H1 (cell line): ENCODE results near the gene NRDE2. TPM values are rescaled to one million over a fixed set of nuclear protein-coding genes. Genes with fewer than 3 reads are reported as not detected.

ENCODE experiments used
- BRCA1 ChIP-seq: IDR thresholded peaks from 2 replicates; pipeline ENCODE4 v1.6.1; 2012; ENCODE audit warnings: low read depth, low read length, improper control_type of control experiment
- CTBP2 ChIP-seq: IDR thresholded peaks from 2 replicates; pipeline ENCODE4 v1.7.0; 2011; ENCODE audit warnings: borderline replicate concordance, mild to moderate bottlenecking, moderate library complexity, mixed read lengths, low read length; ENCODE audit not compliant: insufficient read depth, insufficient read length
- EGR1 ChIP-seq: IDR thresholded peaks from 2 replicates; pipeline ENCODE4 v1.6.1; 2011; ENCODE audit warnings: low read depth, low read length, borderline replicate concordance
- RNF2 ChIP-seq: fragments of 200-900, 300-1000 bp; sonication (generic); IDR thresholded peaks from 2 replicates; pipeline ENCODE4 v1.7.1; 2016; ENCODE audit warnings: borderline replicate concordance, low read depth, mild to moderate bottlenecking, antibody characterized with exemption, low read length; ENCODE audit not compliant: poor library complexity, severe bottlenecking; ENCODE audit errors: missing control alignments
- SIX5 ChIP-seq: IDR thresholded peaks from 2 replicates; pipeline ENCODE4 v1.6.1; 2011; ENCODE audit warnings: mild to moderate bottlenecking, low read depth, low read length
- TBP ChIP-seq: IDR thresholded peaks from 2 replicates; pipeline ENCODE4 v1.6.1; 2011; ENCODE audit warnings: low read depth, low read length, improper control_type of control experiment
- USF2 ChIP-seq: IDR thresholded peaks from 2 replicates; pipeline ENCODE4 v1.6.1; 2011; ENCODE audit warnings: low read length, improper control_type of control experiment
- ZNF274 ChIP-seq: IDR thresholded peaks from 2 replicates; pipeline ENCODE4 v1.7.0; 2012; ENCODE audit warnings: low read length, borderline replicate concordance; ENCODE audit errors: extremely low read depth
- polyA plus RNA-seq, 7 experiments: library from polyadenylated mRNA; depleted of rRNA in 3 of 7; stranded (reverse) in 5 of 7; unstranded in 2 of 7; fragments of >200 nt in 5 of 7; fragments of 200-250 nt in 2 of 7; gene quantifications; 1 replicate in 5 of 7; 2 replicates in 1 of 7; 4 replicates in 1 of 7; pipeline versions ENCODE4 v1.2.1 to v1.2.3, GENCODE V29; 2011 to 2013; ENCODE audit warnings: missing spikeins in 2 of 7, mixed read lengths in 2 of 7
- total RNA-seq: library from RNA; stranded (reverse); fragmentation: NEBNext Ultra II Directional; extraction: Animal tissue kit (Norgen Biotek cat#: 25700); gene quantifications from 2 replicates; pipeline ENCODE4 v1.2.1, GENCODE V29; 2021
- TF ChIP-seq, protein P1 (sequence below): fragments of 300-600 bp; sonication (generic); IDR thresholded peaks from 2 replicates; pipeline ENCODE4 v1.7.1; 2012; ENCODE audit warnings: low read length, moderate library complexity, mild to moderate bottlenecking, inconsistent platforms; ENCODE audit not compliant: insufficient replicate concordance

Gene NRDE2
- total and polyA plus RNA-seq, 2 of the 8 experiments (the other 6 are each of a cell fraction or from before 2014, with no cell fraction given), result 4.9 to 12.1 TPM

- TF ChIP-seq, protein P1, sequence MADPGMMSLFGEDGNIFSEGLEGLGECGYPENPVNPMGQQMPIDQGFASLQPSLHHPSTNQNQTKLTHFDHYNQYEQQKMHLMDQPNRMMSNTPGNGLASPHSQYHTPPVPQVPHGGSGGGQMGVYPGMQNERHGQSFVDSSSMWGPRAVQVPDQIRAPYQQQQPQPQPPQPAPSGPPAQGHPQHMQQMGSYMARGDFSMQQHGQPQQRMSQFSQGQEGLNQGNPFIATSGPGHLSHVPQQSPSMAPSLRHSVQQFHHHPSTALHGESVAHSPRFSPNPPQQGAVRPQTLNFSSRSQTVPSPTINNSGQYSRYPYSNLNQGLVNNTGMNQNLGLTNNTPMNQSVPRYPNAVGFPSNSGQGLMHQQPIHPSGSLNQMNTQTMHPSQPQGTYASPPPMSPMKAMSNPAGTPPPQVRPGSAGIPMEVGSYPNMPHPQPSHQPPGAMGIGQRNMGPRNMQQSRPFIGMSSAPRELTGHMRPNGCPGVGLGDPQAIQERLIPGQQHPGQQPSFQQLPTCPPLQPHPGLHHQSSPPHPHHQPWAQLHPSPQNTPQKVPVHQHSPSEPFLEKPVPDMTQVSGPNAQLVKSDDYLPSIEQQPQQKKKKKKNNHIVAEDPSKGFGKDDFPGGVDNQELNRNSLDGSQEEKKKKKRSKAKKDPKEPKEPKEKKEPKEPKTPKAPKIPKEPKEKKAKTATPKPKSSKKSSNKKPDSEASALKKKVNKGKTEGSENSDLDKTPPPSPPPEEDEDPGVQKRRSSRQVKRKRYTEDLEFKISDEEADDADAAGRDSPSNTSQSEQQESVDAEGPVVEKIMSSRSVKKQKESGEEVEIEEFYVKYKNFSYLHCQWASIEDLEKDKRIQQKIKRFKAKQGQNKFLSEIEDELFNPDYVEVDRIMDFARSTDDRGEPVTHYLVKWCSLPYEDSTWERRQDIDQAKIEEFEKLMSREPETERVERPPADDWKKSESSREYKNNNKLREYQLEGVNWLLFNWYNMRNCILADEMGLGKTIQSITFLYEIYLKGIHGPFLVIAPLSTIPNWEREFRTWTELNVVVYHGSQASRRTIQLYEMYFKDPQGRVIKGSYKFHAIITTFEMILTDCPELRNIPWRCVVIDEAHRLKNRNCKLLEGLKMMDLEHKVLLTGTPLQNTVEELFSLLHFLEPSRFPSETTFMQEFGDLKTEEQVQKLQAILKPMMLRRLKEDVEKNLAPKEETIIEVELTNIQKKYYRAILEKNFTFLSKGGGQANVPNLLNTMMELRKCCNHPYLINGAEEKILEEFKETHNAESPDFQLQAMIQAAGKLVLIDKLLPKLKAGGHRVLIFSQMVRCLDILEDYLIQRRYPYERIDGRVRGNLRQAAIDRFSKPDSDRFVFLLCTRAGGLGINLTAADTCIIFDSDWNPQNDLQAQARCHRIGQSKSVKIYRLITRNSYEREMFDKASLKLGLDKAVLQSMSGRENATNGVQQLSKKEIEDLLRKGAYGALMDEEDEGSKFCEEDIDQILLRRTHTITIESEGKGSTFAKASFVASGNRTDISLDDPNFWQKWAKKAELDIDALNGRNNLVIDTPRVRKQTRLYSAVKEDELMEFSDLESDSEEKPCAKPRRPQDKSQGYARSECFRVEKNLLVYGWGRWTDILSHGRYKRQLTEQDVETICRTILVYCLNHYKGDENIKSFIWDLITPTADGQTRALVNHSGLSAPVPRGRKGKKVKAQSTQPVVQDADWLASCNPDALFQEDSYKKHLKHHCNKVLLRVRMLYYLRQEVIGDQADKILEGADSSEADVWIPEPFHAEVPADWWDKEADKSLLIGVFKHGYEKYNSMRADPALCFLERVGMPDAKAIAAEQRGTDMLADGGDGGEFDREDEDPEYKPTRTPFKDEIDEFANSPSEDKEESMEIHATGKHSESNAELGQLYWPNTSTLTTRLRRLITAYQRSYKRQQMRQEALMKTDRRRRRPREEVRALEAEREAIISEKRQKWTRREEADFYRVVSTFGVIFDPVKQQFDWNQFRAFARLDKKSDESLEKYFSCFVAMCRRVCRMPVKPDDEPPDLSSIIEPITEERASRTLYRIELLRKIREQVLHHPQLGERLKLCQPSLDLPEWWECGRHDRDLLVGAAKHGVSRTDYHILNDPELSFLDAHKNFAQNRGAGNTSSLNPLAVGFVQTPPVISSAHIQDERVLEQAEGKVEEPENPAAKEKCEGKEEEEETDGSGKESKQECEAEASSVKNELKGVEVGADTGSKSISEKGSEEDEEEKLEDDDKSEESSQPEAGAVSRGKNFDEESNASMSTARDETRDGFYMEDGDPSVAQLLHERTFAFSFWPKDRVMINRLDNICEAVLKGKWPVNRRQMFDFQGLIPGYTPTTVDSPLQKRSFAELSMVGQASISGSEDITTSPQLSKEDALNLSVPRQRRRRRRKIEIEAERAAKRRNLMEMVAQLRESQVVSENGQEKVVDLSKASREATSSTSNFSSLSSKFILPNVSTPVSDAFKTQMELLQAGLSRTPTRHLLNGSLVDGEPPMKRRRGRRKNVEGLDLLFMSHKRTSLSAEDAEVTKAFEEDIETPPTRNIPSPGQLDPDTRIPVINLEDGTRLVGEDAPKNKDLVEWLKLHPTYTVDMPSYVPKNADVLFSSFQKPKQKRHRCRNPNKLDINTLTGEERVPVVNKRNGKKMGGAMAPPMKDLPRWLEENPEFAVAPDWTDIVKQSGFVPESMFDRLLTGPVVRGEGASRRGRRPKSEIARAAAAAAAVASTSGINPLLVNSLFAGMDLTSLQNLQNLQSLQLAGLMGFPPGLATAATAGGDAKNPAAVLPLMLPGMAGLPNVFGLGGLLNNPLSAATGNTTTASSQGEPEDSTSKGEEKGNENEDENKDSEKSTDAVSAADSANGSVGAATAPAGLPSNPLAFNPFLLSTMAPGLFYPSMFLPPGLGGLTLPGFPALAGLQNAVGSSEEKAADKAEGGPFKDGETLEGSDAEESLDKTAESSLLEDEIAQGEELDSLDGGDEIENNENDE, result no peak
- TF ChIP-seq ZNF274 (no peak), CTBP2 (no peak), USF2 (no peak), RNF2 (no peak), EGR1 (no peak), SIX5 (no peak), TBP (no peak), BRCA1 (no peak)
Observed at GRCh38 chr14:90280096-90280495, 51.6 kb downstream of the NRDE2 start (continued).
